Measurements from ENCODE around the gene RGS17.

DNA sequence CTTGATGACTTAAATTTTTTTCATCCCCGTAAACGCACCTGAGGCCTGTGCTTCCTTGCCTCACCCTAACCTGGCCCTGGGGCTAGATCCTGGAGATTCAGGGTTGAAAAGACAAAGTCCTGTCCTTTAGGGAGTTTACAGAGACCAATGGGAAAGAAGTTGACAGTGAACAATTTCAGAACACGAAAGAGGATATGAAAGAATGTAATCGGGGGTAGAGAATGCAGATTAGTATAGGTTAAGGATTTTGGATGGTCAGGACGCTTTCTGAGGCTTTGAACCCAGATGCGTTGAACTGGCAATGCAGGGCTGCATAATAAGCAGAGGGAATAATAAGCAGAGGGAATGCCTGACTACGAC, 146.6 kb downstream of the RGS17 start:
- TF ChIP-seq, protein P1, sequence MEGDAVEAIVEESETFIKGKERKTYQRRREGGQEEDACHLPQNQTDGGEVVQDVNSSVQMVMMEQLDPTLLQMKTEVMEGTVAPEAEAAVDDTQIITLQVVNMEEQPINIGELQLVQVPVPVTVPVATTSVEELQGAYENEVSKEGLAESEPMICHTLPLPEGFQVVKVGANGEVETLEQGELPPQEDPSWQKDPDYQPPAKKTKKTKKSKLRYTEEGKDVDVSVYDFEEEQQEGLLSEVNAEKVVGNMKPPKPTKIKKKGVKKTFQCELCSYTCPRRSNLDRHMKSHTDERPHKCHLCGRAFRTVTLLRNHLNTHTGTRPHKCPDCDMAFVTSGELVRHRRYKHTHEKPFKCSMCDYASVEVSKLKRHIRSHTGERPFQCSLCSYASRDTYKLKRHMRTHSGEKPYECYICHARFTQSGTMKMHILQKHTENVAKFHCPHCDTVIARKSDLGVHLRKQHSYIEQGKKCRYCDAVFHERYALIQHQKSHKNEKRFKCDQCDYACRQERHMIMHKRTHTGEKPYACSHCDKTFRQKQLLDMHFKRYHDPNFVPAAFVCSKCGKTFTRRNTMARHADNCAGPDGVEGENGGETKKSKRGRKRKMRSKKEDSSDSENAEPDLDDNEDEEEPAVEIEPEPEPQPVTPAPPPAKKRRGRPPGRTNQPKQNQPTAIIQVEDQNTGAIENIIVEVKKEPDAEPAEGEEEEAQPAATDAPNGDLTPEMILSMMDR (IDR thresholded peaks at IDR 0.05), result no peak
- no peak for TF ChIP-seq POLR2A (IDR thresholded peaks at IDR 0.05)

All from thyroid gland (tissue), 4 donors.